Keratinocyte (primary cell): Measurements from ENCODE around the gene SPOCK1. TPM values are rescaled to one million over a fixed set of nuclear protein-coding genes. Genes with fewer than 3 reads are reported as not detected.

ENCODE experiments used
- DNase-seq: peaks from one replicate; pipeline ENCODE4 v3.0.0-alpha.2; 2011; ENCODE audit warnings: low read depth, missing footprints, low spot score
- FAIRE-seq: peaks from 2 replicates; lab custom pipeline; 2011; peaks lifted over from hg19 to GRCh38; lab: Jason Lieb, UNC
- H2AFZ ChIP-seq: 2 replicates; pipeline ENCODE4 v1.6.0; 2012; ENCODE audit warnings: low read length, control low read depth, inconsistent platforms; ENCODE audit not compliant: control insufficient read depth
- H3K27ac ChIP-seq: 2 replicates; pipeline ENCODE4 v1.5.1; 2011; ENCODE audit warnings: low read length; ENCODE audit not compliant: control insufficient read depth, insufficient read depth
- H3K27me3 ChIP-seq: 3 replicates; pipeline ENCODE4 v1.6.0; 2011; ENCODE audit warnings: low read length; ENCODE audit not compliant: control insufficient read depth, insufficient read depth; ENCODE audit errors: extremely low read depth
- H3K36me3 ChIP-seq, 2 experiments: 2 replicates in 1 of 2; 3 replicates in 1 of 2; pipeline ENCODE4 v1.5.1; 2011; ENCODE audit warnings: low read length in 2 of 2, mild to moderate bottlenecking in 1 of 2; ENCODE audit not compliant: control insufficient read depth in 2 of 2, insufficient read depth in 2 of 2; ENCODE audit errors: extremely low read depth in 1 of 2
- H3K4me1 ChIP-seq: 3 replicates; pipeline ENCODE4 v1.5.1; 2011; ENCODE audit warnings: low read length; ENCODE audit not compliant: control insufficient read depth, insufficient read depth; ENCODE audit errors: extremely low read depth
- H3K4me2 ChIP-seq: 3 replicates; pipeline ENCODE4 v1.6.0; 2011; ENCODE audit warnings: low read depth, low read length; ENCODE audit not compliant: control insufficient read depth, insufficient read depth; ENCODE audit errors: extremely low read depth
- H3K4me3 ChIP-seq, 3 experiments: fragments of 200-600 bp in 1 of 3; sonication (generic) in 1 of 3; 2 replicates in 2 of 3; 3 replicates in 1 of 3; pipeline ENCODE4 v1.5.1; 2011 to 2016; ENCODE audit warnings: low read length in 3 of 3, mild to moderate bottlenecking in 3 of 3, control low read depth in 2 of 3, inconsistent platforms in 1 of 3, low read depth in 1 of 3, mixed read lengths in 1 of 3, mixed run types in 1 of 3, moderate library complexity in 1 of 3; ENCODE audit not compliant: control insufficient read depth in 2 of 3, insufficient read depth in 2 of 3; ENCODE audit errors: extremely low read depth in 1 of 3
- H3K79me2 ChIP-seq: 2 replicates; pipeline ENCODE4 v1.6.0; 2012; ENCODE audit warnings: low read length; ENCODE audit not compliant: control insufficient read depth, insufficient read depth
- H3K9ac ChIP-seq: 3 replicates; pipeline ENCODE4 v1.6.0; 2011; ENCODE audit warnings: low read length; ENCODE audit not compliant: control insufficient read depth, insufficient read depth; ENCODE audit errors: extremely low read depth
- H3K9me1 ChIP-seq: 3 replicates; pipeline ENCODE4 v1.6.0; 2011; ENCODE audit warnings: low read length; ENCODE audit not compliant: control insufficient read depth, insufficient read depth; ENCODE audit errors: extremely low read depth
- H3K9me3 ChIP-seq: 2 replicates; pipeline ENCODE4 v1.5.1; 2012; ENCODE audit warnings: low read depth, low read length; ENCODE audit not compliant: control insufficient read depth
- H4K20me1 ChIP-seq: 3 replicates; pipeline ENCODE4 v1.6.0; 2011; ENCODE audit warnings: low read length; ENCODE audit not compliant: control insufficient read depth, insufficient read depth; ENCODE audit errors: extremely low read depth
- CTCF ChIP-seq, 3 experiments: IDR thresholded peaks in 1 of 3; conservative IDR thresholded peaks in 1 of 3; optimal IDR thresholded peaks in 1 of 3; 2 replicates in 2 of 3; 3 replicates in 1 of 3; pipeline versions ENCODE3 to v1.5.1; 2011; ENCODE audit warnings: low read length in 3 of 3, mild to moderate bottlenecking in 3 of 3, moderate library complexity in 2 of 3, control low read depth in 1 of 3, inconsistent platforms in 1 of 3; ENCODE audit not compliant: insufficient read depth in 2 of 3; ENCODE audit errors: extremely low read depth in 1 of 3
- EZH2 ChIP-seq: IDR thresholded peaks from one replicate; pipeline ENCODE4 v1.6.1; 2012; ENCODE audit warnings: inconsistent platforms, mild to moderate bottlenecking, low read length, moderate library complexity
- dilution Hi-C: fragments of 300-500 bp; cut with MboI; formaldehyde crosslinking; loops from one replicate; pipeline ENCODE4 v1.7.0; 2020; ENCODE audit warnings: low sequenced_read_pairs; ENCODE audit not compliant: extremely low pct_ligation_motif_present
- polyA plus RNA-seq, 5 experiments: library from polyadenylated mRNA; depleted of rRNA in 3 of 5; stranded (reverse) in 3 of 5; stranded (forward) in 1 of 5; unstranded in 1 of 5; fragments of >200 nt; gene quantifications; 1 replicate in 1 of 5; 2 replicates in 3 of 5; 3 replicates in 1 of 5; pipeline versions ENCODE4 v1.2.1 to v1.2.3, GENCODE V29; 2011 to 2012; ENCODE audit warnings: missing spikeins in 2 of 5, low read depth in 1 of 5, low replicate concordance in 1 of 5

SPOCK1 gene
- polyA plus RNA-seq, 1 donor (not counting 4 experiments of a cell fraction or from before 2014, with no cell fraction given) = 5.5 TPM

- no peaks in the 10 kb centered on the region for H3K36me3 ChIP-seq
- no peak overlapping the region for H3K27ac ChIP-seq
- H2AFZ ChIP-seq = no peak overlapping the region
- H3K27me3 ChIP-seq = no peaks in the 10 kb centered on the region
- no peak overlapping the region for H3K4me3 ChIP-seq
- H3K4me2 ChIP-seq = no peak overlapping the region
- no peak for DNase-seq
- H4K20me1 ChIP-seq = no peaks in the 10 kb centered on the region
- peaks cover 9% of the 10 kb centered on the region for H3K4me1 ChIP-seq
- no peaks in the 10 kb centered on the region for H3K9me1 ChIP-seq
- H3K79me2 ChIP-seq = no peaks in the 10 kb centered on the region
- TF ChIP-seq CTCF (optimal IDR thresholded peaks at IDR 0.05 in 1 of 3, IDR thresholded peaks at IDR 0.05 in 1 of 3, conservative IDR thresholded peaks at IDR 0.05 in 1 of 3; ENCODE audit: extremely low read depth in 1 of 3, insufficient read depth in 2 of 3, low read length in 3 of 3) (peak; percentile 56 to 93 (median 88)), EZH2 (no peak)
- H3K9ac ChIP-seq = no peak overlapping the region
- no peaks in the 10 kb centered on the region for H3K9me3 ChIP-seq
- no peak for FAIRE-seq
- dilution Hi-C loops = no loop called here
Observed at GRCh38 chr5:137344723-137345322, 154.3 kb downstream of the SPOCK1 start.

DNA sequence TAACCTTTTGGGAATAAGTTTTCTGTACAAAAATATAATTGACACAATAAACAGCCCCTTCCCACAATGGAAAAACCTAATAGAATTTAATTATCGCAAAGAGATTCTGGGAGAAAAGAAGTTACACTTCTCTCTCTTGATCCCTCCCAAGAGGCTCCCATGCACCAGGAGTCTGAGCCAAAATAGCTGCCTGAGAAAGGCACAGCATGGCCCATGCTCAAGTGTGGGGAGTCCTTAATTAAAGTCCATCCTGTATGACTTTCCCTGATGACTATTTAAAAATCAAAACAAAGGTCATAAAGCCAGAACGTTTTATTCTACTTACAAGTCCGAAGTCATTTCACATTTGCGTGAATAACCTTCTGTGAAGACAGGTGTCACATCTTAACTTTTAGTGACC is 155.1 kb downstream of the SPOCK1 start:
- TF ChIP-seq EZH2 = no peak
- TF ChIP-seq CTCF (optimal IDR thresholded peaks at IDR 0.05 in 1 of 3, IDR thresholded peaks at IDR 0.05 in 1 of 3, conservative IDR thresholded peaks at IDR 0.05 in 1 of 3; ENCODE audit: extremely low read depth in 1 of 3, insufficient read depth in 2 of 3, low read length in 3 of 3) = no peak
- DNase-seq (no peak), FAIRE-seq (no peak)
- Histone ChIP-seq H4K20me1 (no peaks in the 10 kb centered on the region), H3K9me3 (no peaks in the 10 kb centered on the region), H3K27ac (no peak overlapping the region), H3K9me1 (no peaks in the 10 kb centered on the region), H3K4me3 (no peak overlapping the region), H3K79me2 (no peaks in the 10 kb centered on the region), H3K36me3 (no peaks in the 10 kb centered on the region), H2AFZ (no peak overlapping the region), H3K4me2 (no peak overlapping the region), H3K9ac (no peak overlapping the region), H3K4me1 (peaks cover 9% of the 10 kb centered on the region), H3K27me3 (no peaks in the 10 kb centered on the region)
- dilution Hi-C loops = no loop called here
